IMR-90 (cell line): ENCODE results near the gene PRPS1L1.

ENCODE experiments used
- BHLHE40 ChIP-seq: fragments of 150-350 bp; IDR thresholded peaks from 2 replicates; pipeline ENCODE4 v1.6.1; 2016; ENCODE audit warnings: mild to moderate bottlenecking, low read depth, low read length
- CEBPB ChIP-seq: IDR thresholded peaks from 2 replicates; pipeline ENCODE4 v1.6.1; 2012; ENCODE audit warnings: low read depth, low read length, improper control_type of control experiment
- CHD1 ChIP-seq: IDR thresholded peaks from 2 replicates; pipeline ENCODE4 v1.6.1; 2012; ENCODE audit warnings: low read depth, low read length, improper control_type of control experiment
- MAFK ChIP-seq: IDR thresholded peaks from 2 replicates; pipeline ENCODE4 v1.6.1; 2012; ENCODE audit warnings: low read depth, low read length, improper control_type of control experiment
- MAZ ChIP-seq: IDR thresholded peaks from 2 replicates; pipeline ENCODE4 v1.6.1; 2012; ENCODE audit warnings: low read depth, mild to moderate bottlenecking, low read length, improper control_type of control experiment, moderate library complexity, borderline replicate concordance
- MXI1 ChIP-seq: IDR thresholded peaks from 2 replicates; pipeline ENCODE4 v1.6.1; 2012; ENCODE audit warnings: low read depth, mild to moderate bottlenecking, low read length, moderate library complexity, borderline replicate concordance
- NFE2L2 ChIP-seq: fragments of 150-350 bp; IDR thresholded peaks from 2 replicates; pipeline ENCODE4 v1.6.1; 2016; ENCODE audit warnings: low read depth, mild to moderate bottlenecking, low read length
- POLR2A ChIP-seq: IDR thresholded peaks from 2 replicates; pipeline ENCODE4 v1.6.1; 2012; ENCODE audit warnings: mild to moderate bottlenecking, low read depth, low read length
- RAD21 ChIP-seq: IDR thresholded peaks from 2 replicates; pipeline ENCODE4 v1.6.1; 2012; ENCODE audit warnings: low read length, improper control_type of control experiment
- RCOR1 ChIP-seq: IDR thresholded peaks from 2 replicates; pipeline ENCODE4 v1.6.1; 2012; ENCODE audit warnings: mild to moderate bottlenecking, low read length, improper control_type of control experiment; ENCODE audit not compliant: insufficient replicate concordance
- SMC3 ChIP-seq: fragments of 150-350 bp; IDR thresholded peaks from 2 replicates; pipeline ENCODE4 v1.6.1; 2016; ENCODE audit warnings: low read depth, mild to moderate bottlenecking, antibody characterized with exemption, low read length, moderate library complexity
- USF2 ChIP-seq: fragments of 150-350 bp; IDR thresholded peaks from 2 replicates; pipeline ENCODE4 v1.6.1; 2017; ENCODE audit warnings: mild to moderate bottlenecking, antibody characterized with exemption, low read length, low read depth
- TF ChIP-seq, protein P1 (sequence below): conservative IDR thresholded peaks from 2 replicates; pipeline ENCODE4 v1.5.1; 2012; ENCODE audit warnings: mild to moderate bottlenecking, low read depth, low read length, improper control_type of control experiment
- TF ChIP-seq, protein P2 (sequence below): fragments of 150-350 bp; IDR thresholded peaks from 2 replicates; pipeline ENCODE4 v1.6.1; 2016; ENCODE audit warnings: low read depth, mild to moderate bottlenecking, low read length, moderate library complexity, borderline replicate concordance

- TF ChIP-seq POLR2A (no peak), MXI1 (no peak), RAD21 (no peak), SMC3 (no peak), MAZ (no peak), RCOR1 (no peak), USF2 (no peak), BHLHE40 (no peak), CHD1 (no peak), MAFK (no peak), CEBPB (no peak), NFE2L2 (no peak)
- TF ChIP-seq, protein P1, sequence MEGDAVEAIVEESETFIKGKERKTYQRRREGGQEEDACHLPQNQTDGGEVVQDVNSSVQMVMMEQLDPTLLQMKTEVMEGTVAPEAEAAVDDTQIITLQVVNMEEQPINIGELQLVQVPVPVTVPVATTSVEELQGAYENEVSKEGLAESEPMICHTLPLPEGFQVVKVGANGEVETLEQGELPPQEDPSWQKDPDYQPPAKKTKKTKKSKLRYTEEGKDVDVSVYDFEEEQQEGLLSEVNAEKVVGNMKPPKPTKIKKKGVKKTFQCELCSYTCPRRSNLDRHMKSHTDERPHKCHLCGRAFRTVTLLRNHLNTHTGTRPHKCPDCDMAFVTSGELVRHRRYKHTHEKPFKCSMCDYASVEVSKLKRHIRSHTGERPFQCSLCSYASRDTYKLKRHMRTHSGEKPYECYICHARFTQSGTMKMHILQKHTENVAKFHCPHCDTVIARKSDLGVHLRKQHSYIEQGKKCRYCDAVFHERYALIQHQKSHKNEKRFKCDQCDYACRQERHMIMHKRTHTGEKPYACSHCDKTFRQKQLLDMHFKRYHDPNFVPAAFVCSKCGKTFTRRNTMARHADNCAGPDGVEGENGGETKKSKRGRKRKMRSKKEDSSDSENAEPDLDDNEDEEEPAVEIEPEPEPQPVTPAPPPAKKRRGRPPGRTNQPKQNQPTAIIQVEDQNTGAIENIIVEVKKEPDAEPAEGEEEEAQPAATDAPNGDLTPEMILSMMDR = no peak
- TF ChIP-seq, protein P2, sequence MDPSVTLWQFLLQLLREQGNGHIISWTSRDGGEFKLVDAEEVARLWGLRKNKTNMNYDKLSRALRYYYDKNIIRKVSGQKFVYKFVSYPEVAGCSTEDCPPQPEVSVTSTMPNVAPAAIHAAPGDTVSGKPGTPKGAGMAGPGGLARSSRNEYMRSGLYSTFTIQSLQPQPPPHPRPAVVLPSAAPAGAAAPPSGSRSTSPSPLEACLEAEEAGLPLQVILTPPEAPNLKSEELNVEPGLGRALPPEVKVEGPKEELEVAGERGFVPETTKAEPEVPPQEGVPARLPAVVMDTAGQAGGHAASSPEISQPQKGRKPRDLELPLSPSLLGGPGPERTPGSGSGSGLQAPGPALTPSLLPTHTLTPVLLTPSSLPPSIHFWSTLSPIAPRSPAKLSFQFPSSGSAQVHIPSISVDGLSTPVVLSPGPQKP = no peak
Measured at GRCh38 chr7:18053941-18054340, 26.3 kb upstream of the PRPS1L1 start.
